ENCODE measurements around the gene WDTC1.

Gene WDTC1

GRCh38 chr1:27335506-27336422 lies 101.3 kb downstream of the WDTC1 start:
- DNase-seq (ENCODE audit: low read depth), result no peak

GRCh38 chr1:27336756-27337155 lies 102.3 kb downstream of the WDTC1 start:
- DNase-seq (ENCODE audit: low read depth), result no peak

- DNase-seq (ENCODE audit: low read depth), result no peak
Measured at GRCh38 chr1:27338751-27339150, 104.3 kb downstream of the WDTC1 start.

GRCh38 chr1:27339213-27339612 lies 104.8 kb downstream of the WDTC1 start:
- DNase-seq (ENCODE audit: low read depth), result no peak

GRCh38 chr1:27341525-27342252 lies 107.3 kb downstream of the WDTC1 start, which contains the start of gene SYTL1:
TSS of gene SYTL1 (plus strand) at chr1:27342022. CDS start at chr1:27345335, 3,313 bp downstream.
- DNase-seq (ENCODE audit: low read depth), result no peak

- no peak for DNase-seq (ENCODE audit: low read depth)
Measured at GRCh38 chr1:27342391-27342777, 108.0 kb downstream of the WDTC1 start.

- DNase-seq (ENCODE audit: low read depth), result no peak
Measured at GRCh38 chr1:27342778-27343638, 108.6 kb downstream of the WDTC1 start.

GRCh38 chr1:27343639-27344025 lies 109.2 kb downstream of the WDTC1 start:
- no peak for DNase-seq (ENCODE audit: low read depth)

- DNase-seq (ENCODE audit: low read depth), result no peak
Measured at GRCh38 chr1:27345272-27345671, 110.8 kb downstream of the WDTC1 start.

GRCh38 chr1:27346357-27346756 lies 111.9 kb downstream of the WDTC1 start:
- no peak for DNase-seq (ENCODE audit: low read depth)

GRCh38 chr1:27346991-27347624 lies 112.7 kb downstream of the WDTC1 start:
- no peak for DNase-seq (ENCODE audit: low read depth)

- no peak for DNase-seq (ENCODE audit: low read depth)
Measured at GRCh38 chr1:27348861-27349783, 114.7 kb downstream of the WDTC1 start.

- no peak for DNase-seq (ENCODE audit: low read depth)
Measured at GRCh38 chr1:27349784-27350662, 115.6 kb downstream of the WDTC1 start.

GRCh38 chr1:27350663-27351540 lies 116.5 kb downstream of the WDTC1 start:
- DNase-seq (ENCODE audit: low read depth), result no peak

GRCh38 chr1:27351541-27352107 lies 117.2 kb downstream of the WDTC1 start:
- DNase-seq (ENCODE audit: low read depth), result no peak

GRCh38 chr1:27353166-27353565 lies 118.7 kb downstream of the WDTC1 start:
- no peak for DNase-seq (ENCODE audit: low read depth)

- no peak for DNase-seq (ENCODE audit: low read depth)
Measured at GRCh38 chr1:27353629-27354028, 119.2 kb downstream of the WDTC1 start.

GRCh38 chr1:27355683-27356082 lies 121.3 kb downstream of the WDTC1 start:
- no peak for DNase-seq (ENCODE audit: low read depth)
